ENCODE measurements around the gene PRKN. TPM values are rescaled to one million over a fixed set of nuclear protein-coding genes. Genes with fewer than 3 reads are reported as not detected.

PRKN gene
- total RNA-seq, 1 experiment from 2014 or later = not detected

GRCh38 chr6:161414707-161415106 lies 1312.9 kb downstream of the PRKN start:
- Histone ChIP-seq H3K4me3 (no peak overlapping the region), H3K27me3 (ENCODE audit: insufficient read depth, low read depth) (peaks cover 51% of the 10 kb centered on the region), H3F3A (ENCODE audit: insufficient read depth, low read depth) (no peaks in the 10 kb centered on the region), H4K20me1 (ENCODE audit: insufficient read depth) (no peaks in the 10 kb centered on the region), H3K4me2 (no peak overlapping the region), H3K9me3 (ENCODE audit: insufficient read depth, low read depth) (no peaks in the 10 kb centered on the region), H3K27ac (no peak overlapping the region), H3K9me2 (ENCODE audit: insufficient read depth) (no peaks in the 10 kb centered on the region), H2AFZ (no peak overlapping the region), H3K79me2 (ENCODE audit: low read depth) (no peaks in the 10 kb centered on the region), H3K36me3 (ENCODE audit: low read depth) (no peaks in the 10 kb centered on the region), H3K4me1 (replicated peaks; ENCODE audit: insufficient read depth) (no peaks in the 10 kb centered on the region)
- ChIA-PET CTCF (no interaction called here), POLR2A (ENCODE audit: unreplicated experiment) (no interaction called here)
- no TSS peak for BruUV-seq (replicated peaks)
- intact Hi-C loops (cut with micrococcal nuclease; ENCODE audit: unreplicated experiment) = no loop called here
- DNase-seq = no peak
- no peak for TF ChIP-seq EZH2 (IDR thresholded peaks at IDR 0.05; ENCODE audit: low read depth)
- TF ChIP-seq CTCF (conservative IDR thresholded peaks at IDR 0.05) = no peak

- no TSS peak for BruUV-seq (replicated peaks)
- H3K36me3 ChIP-seq (ENCODE audit: low read depth) = no peaks in the 10 kb centered on the region
- ChIA-PET CTCF (no interaction called here), POLR2A (ENCODE audit: unreplicated experiment) (no interaction called here)
- no peaks in the 10 kb centered on the region for H3K9me3 ChIP-seq (ENCODE audit: insufficient read depth, low read depth)
- peaks cover 51% of the 10 kb centered on the region for H3K27me3 ChIP-seq (ENCODE audit: insufficient read depth, low read depth)
- H3F3A ChIP-seq (ENCODE audit: insufficient read depth, low read depth) = no peaks in the 10 kb centered on the region
- H3K4me1 ChIP-seq (replicated peaks; ENCODE audit: insufficient read depth) = no peaks in the 10 kb centered on the region
- H3K4me3 ChIP-seq = no peak overlapping the region
- TF ChIP-seq EZH2 (IDR thresholded peaks at IDR 0.05; ENCODE audit: low read depth) = no peak
- TF ChIP-seq CTCF (conservative IDR thresholded peaks at IDR 0.05) = no peak
- no peak overlapping the region for H3K4me2 ChIP-seq
- no peak overlapping the region for H3K27ac ChIP-seq
- DNase-seq = no peak
- H3K9me2 ChIP-seq (ENCODE audit: insufficient read depth) = no peaks in the 10 kb centered on the region
- no peaks in the 10 kb centered on the region for H4K20me1 ChIP-seq (ENCODE audit: insufficient read depth)
- H2AFZ ChIP-seq = no peak overlapping the region
- intact Hi-C loops (cut with micrococcal nuclease; ENCODE audit: unreplicated experiment) = no loop called here
- no peaks in the 10 kb centered on the region for H3K79me2 ChIP-seq (ENCODE audit: low read depth)
Observed at GRCh38 chr6:161414180-161414579, 1313.4 kb downstream of the PRKN start.

GRCh38 chr6:161413355-161413771 lies 1314.2 kb downstream of the PRKN start:
- POLR2A ChIA-PET (ENCODE audit: unreplicated experiment) = no interaction called here
- no peak overlapping the region for H2AFZ ChIP-seq
- H3K36me3 ChIP-seq (ENCODE audit: low read depth) = no peaks in the 10 kb centered on the region
- no peaks in the 10 kb centered on the region for H3K9me2 ChIP-seq (ENCODE audit: insufficient read depth)
- H3K4me2 ChIP-seq = no peak overlapping the region
- H4K20me1 ChIP-seq (ENCODE audit: insufficient read depth) = no peaks in the 10 kb centered on the region
- intact Hi-C loops (cut with micrococcal nuclease; ENCODE audit: unreplicated experiment) = no loop called here
- no peak for TF ChIP-seq EZH2 (IDR thresholded peaks at IDR 0.05; ENCODE audit: low read depth)
- no peak for TF ChIP-seq CTCF (conservative IDR thresholded peaks at IDR 0.05)
- no peaks in the 10 kb centered on the region for H3K4me1 ChIP-seq (replicated peaks; ENCODE audit: insufficient read depth)
- H3K27ac ChIP-seq = no peak overlapping the region
- H3F3A ChIP-seq (ENCODE audit: insufficient read depth, low read depth) = no peaks in the 10 kb centered on the region
- BruUV-seq (replicated peaks) = no TSS peak
- no peaks in the 10 kb centered on the region for H3K9me3 ChIP-seq (ENCODE audit: insufficient read depth, low read depth)
- DNase-seq = no peak
- CTCF ChIA-PET = no interaction called here
- H3K4me3 ChIP-seq = no peak overlapping the region
- H3K27me3 ChIP-seq (ENCODE audit: insufficient read depth, low read depth) = peaks cover 43% of the 10 kb centered on the region
- no peaks in the 10 kb centered on the region for H3K79me2 ChIP-seq (ENCODE audit: low read depth)
